Natural killer cell (primary cell): ENCODE data around the gene FAM161B. TPM values are rescaled to one million over a fixed set of nuclear protein-coding genes. Genes with fewer than 3 reads are reported as not detected.
A peak's percentile ranks its signal among the peaks of the same experiment; 100 is the strongest.

Source experiments
- ATAC-seq, 3 donors: fragments of 150-1000 bp in 2 of 3; fragments of 200-7000 bp in 1 of 3; cut with Tn5 transposase; 1 replicate in 1 of 3; 2 replicates in 2 of 3; pipeline ENCODE4 v1.10.0; 2021; ENCODE audit warnings: mild to moderate bottlenecking in 2 of 3, moderate library complexity in 2 of 3
- DNase-seq, 2 donors: peaks; one replicate each; pipeline versions ENCODE4 v3.0.0 to v3.0.0-alpha.2; 2013 to 2021; ENCODE audit warnings: mixed read lengths in 1 of 2
- H3K27ac ChIP-seq: one replicate; pipeline ENCODE4 v1.5.1; 2013; ENCODE audit warnings: mild to moderate bottlenecking, low read length
- H3K27me3 ChIP-seq: one replicate; pipeline ENCODE4 v1.6.1; 2013; ENCODE audit warnings: low read length; ENCODE audit not compliant: control insufficient read depth, insufficient read depth
- H3K36me3 ChIP-seq: one replicate; pipeline ENCODE4 v1.6.1; 2013; ENCODE audit warnings: low read length; ENCODE audit not compliant: control insufficient read depth, insufficient read depth
- H3K4me1 ChIP-seq: one replicate; pipeline ENCODE4 v1.6.1; 2013; ENCODE audit warnings: low read length; ENCODE audit not compliant: control insufficient read depth, insufficient read depth
- H3K4me3 ChIP-seq: one replicate; pipeline ENCODE4 v1.5.1; 2013; ENCODE audit warnings: low read length
- H3K9me3 ChIP-seq: one replicate; pipeline ENCODE4 v1.6.1; 2013; ENCODE audit warnings: low read length; ENCODE audit not compliant: control insufficient read depth, insufficient read depth
- H3K27ac Mint-ChIP-seq, 2 donors: one replicate each; pipeline ENCODE4 v1.8.0; 2022; ENCODE audit warnings: mild to moderate bottlenecking in 2 of 2, mixed read lengths in 2 of 2, moderate library complexity in 1 of 2
- H3K27me3 Mint-ChIP-seq, 2 donors: one replicate each; pipeline ENCODE4 v1.8.0; 2022; ENCODE audit warnings: low read depth in 2 of 2, mixed read lengths in 2 of 2
- H3K36me3 Mint-ChIP-seq: one replicate; pipeline ENCODE4 v1.8.0; 2022; ENCODE audit warnings: mixed read lengths
- H3K4me1 Mint-ChIP-seq, 2 donors: one replicate each; pipeline ENCODE4 v1.8.0; 2022; ENCODE audit warnings: mixed read lengths in 2 of 2
- H3K4me3 Mint-ChIP-seq: one replicate; pipeline ENCODE4 v1.8.0; 2022; ENCODE audit warnings: mild to moderate bottlenecking, moderate library complexity, mixed read lengths
- H3K9me3 Mint-ChIP-seq, 2 donors: one replicate each; pipeline ENCODE4 v1.8.0; 2022; ENCODE audit warnings: mixed read lengths in 2 of 2
- CTCF ChIP-seq: fragments of 200-600 bp; IDR thresholded peaks from one replicate; pipeline ENCODE4 v1.8.0; 2022; ENCODE audit warnings: antibody characterized with exemption
- WGBS: methylation state at CpG from one replicate; pipeline ENCODE4 v1.1.7; 2013; ENCODE audit warnings: missing lambda C conversion rate; ENCODE audit not compliant: insufficient coverage; 5-methylcytosine and 5-hydroxymethylcytosine counted together
- intact Hi-C: fragments of 100-400 bp; cut with micrococcal nuclease; formaldehyde crosslinking; loops from one replicate; pipeline ENCODE4 v1.14.2; 2022
- total RNA-seq, 4 donors: library from RNA; stranded (reverse); fragments of 120-200 nt in 1 of 4; gene quantifications; one replicate each; pipeline versions ENCODE4 v1.2.3 to v1.2.4, GENCODE V29; 2013 to 2022

Gene FAM161B, protein sequence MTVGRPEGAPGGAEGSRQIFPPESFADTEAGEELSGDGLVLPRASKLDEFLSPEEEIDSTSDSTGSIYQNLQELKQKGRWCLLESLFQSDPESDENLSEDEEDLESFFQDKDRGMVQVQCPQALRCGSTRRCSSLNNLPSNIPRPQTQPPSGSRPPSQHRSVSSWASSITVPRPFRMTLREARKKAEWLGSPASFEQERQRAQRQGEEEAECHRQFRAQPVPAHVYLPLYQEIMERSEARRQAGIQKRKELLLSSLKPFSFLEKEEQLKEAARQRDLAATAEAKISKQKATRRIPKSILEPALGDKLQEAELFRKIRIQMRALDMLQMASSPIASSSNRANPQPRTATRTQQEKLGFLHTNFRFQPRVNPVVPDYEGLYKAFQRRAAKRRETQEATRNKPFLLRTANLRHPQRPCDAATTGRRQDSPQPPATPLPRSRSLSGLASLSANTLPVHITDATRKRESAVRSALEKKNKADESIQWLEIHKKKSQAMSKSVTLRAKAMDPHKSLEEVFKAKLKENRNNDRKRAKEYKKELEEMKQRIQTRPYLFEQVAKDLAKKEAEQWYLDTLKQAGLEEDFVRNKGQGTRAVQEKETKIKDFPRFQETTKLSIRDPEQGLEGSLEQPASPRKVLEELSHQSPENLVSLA
- total RNA-seq, result 1 to 10 TPM; 2.5 to 4.8 (median 3.1) TPM
- 5.7 TPM for total RNA-seq (2013)

GRCh38 chr14:73949752-73950734 lies at the start of gene FAM161B, which contains the start of gene COQ6:
FAM161B (minus strand) TSS chr14:73950094; CDS start chr14:73950026, 68 bp downstream.
COQ6 (plus strand) TSS chr14:73950302; CDS start chr14:73950333, 31 bp downstream.
- DNase-seq, result peak; percentile 84 to 98
- Histone ChIP-seq H3K27ac (peak within 1 kb of the TSS; percentile 77), H3K4me3 (peak within 1 kb of the TSS; percentile 85), H3K36me3 (peaks cover 12% of the 10 kb centered on the region), H3K4me1 (peaks cover 15% of the 10 kb centered on the region), H3K27me3 (no peaks in the 10 kb centered on the region), H3K9me3 (no peaks in the 10 kb centered on the region)
- Mint-ChIP-seq H3K36me3 (no peaks in the 10 kb centered on the region), H3K4me3 (peak within 1 kb of the TSS; percentile 99), H3K9me3 (no peaks in the 10 kb centered on the region), H3K27ac (peak within 1 kb of the TSS; percentile 96), H3K4me1 (peaks cover 15 to 19% of the 10 kb centered on the region in 2 donors), H3K27me3 (no peaks in the 10 kb centered on the region)
- WGBS, result under 1% methylated on average over 68 of the region's 70 CpGs
- TF ChIP-seq CTCF, result no peak
- ATAC-seq, result peak; percentile 89 to 97 (median 90)
- intact Hi-C loops, result loop anchor here (2.0 to 5.0 kb wide), 2 partner anchors 63 to 67 kb away; partner anchors contain the start of genes BBOF1, ENTPD5 and ZNF410

- H3K4me3 Mint-ChIP-seq, result no peak overlapping the region
- Histone ChIP-seq H3K4me3 (no peak overlapping the region), H3K27ac (no peak overlapping the region), H3K9me3 (no peaks in the 10 kb centered on the region), H3K36me3 (peaks cover 6% of the 10 kb centered on the region), H3K27me3 (no peaks in the 10 kb centered on the region), H3K4me1 (no peaks in the 10 kb centered on the region)
- no peaks in the 10 kb centered on the region for H3K4me1 Mint-ChIP-seq
- DNase-seq, result no peak
- TF ChIP-seq CTCF, result no peak
- H3K27me3 Mint-ChIP-seq, result no peaks in the 10 kb centered on the region
- H3K9me3 Mint-ChIP-seq, result no peaks in the 10 kb centered on the region
- ATAC-seq, result no peak
- H3K27ac Mint-ChIP-seq, result no peak overlapping the region
- intact Hi-C loops, result no loop called here
- no peaks in the 10 kb centered on the region for H3K36me3 Mint-ChIP-seq
- 92% methylated on average over 2 of the region's 2 CpGs for WGBS
Observed at GRCh38 chr14:73998726-73999125, 48.8 kb upstream of the FAM161B start.

GRCh38 chr14:73997944-73998447 lies 48.1 kb upstream of the FAM161B start:
- intact Hi-C loops, result no loop called here

More at GRCh38 chr14:73997944-73998447, 48.1 kb upstream of the FAM161B start:
- Histone ChIP-seq H3K4me3 (no peak overlapping the region), H3K9me3 (no peaks in the 10 kb centered on the region), H3K36me3 (peaks cover 3% of the 10 kb centered on the region), H3K27me3 (no peaks in the 10 kb centered on the region), H3K27ac (no peak overlapping the region), H3K4me1 (no peaks in the 10 kb centered on the region)
- 95% methylated on average over 7 of the region's 7 CpGs for WGBS
- no peaks in the 10 kb centered on the region for H3K36me3 Mint-ChIP-seq
- no peaks in the 10 kb centered on the region for H3K4me1 Mint-ChIP-seq
- no peak overlapping the region for H3K4me3 Mint-ChIP-seq
- no peaks in the 10 kb centered on the region for H3K9me3 Mint-ChIP-seq
- no peaks in the 10 kb centered on the region for H3K27me3 Mint-ChIP-seq
- DNase-seq (no peak), ATAC-seq (no peak)
- no peak overlapping the region for H3K27ac Mint-ChIP-seq
- no peak for TF ChIP-seq CTCF
